NCI-H748 (cell line): ENCODE results near the gene ADAD2.
A peak's percentile ranks its signal among the peaks of the same experiment; 100 is the strongest.

ENCODE experiments used
- DNase-seq: peaks from one replicate; lab custom pipeline; 2025; ENCODE audit not compliant: unreplicated experiment; lab: John Stamatoyannopoulos, UW

Gene ADAD2

GRCh38 chr16:84190731-84191388, at the start of gene ADAD2:
Gene ADAD2 (plus strand): TSS chr16:84191157. CDS start chr16:84191231, 74 bp downstream.
- no peak for DNase-seq

- no peak for DNase-seq
These were observed 47.9 kb upstream of the ADAD2 start for GRCh38 chr16:84143081-84143480.

GRCh38 chr16:84143784-84144199, 47.2 kb upstream of the ADAD2 start:
- no peak for DNase-seq

GRCh38 chr16:84144209-84144858, 46.6 kb upstream of the ADAD2 start:
- DNase-seq: peak; percentile 26

- peak; percentile 84 for DNase-seq
These were observed 45.9 kb upstream of the ADAD2 start, which contains the start of the genes DNAAF1 and HSDL1 for GRCh38 chr16:84144859-84145639. Gene DNAAF1 (plus strand): TSS chr16:84145308. CDS start chr16:84145441, 133 bp downstream. Gene HSDL1 (minus strand): TSS chr16:84145177. CDS start chr16:84131321, 13,856 bp downstream.

GRCh38 chr16:84150926-84151325, 40.0 kb upstream of the ADAD2 start:
- DNase-seq: no peak

GRCh38 chr16:84153660-84154214, 37.2 kb upstream of the ADAD2 start:
- DNase-seq: no peak

GRCh38 chr16:84155226-84155625, 35.7 kb upstream of the ADAD2 start:
- DNase-seq: no peak

GRCh38 chr16:84155771-84156170, 35.2 kb upstream of the ADAD2 start:
- no peak for DNase-seq

GRCh38 chr16:84156342-84156784, 34.6 kb upstream of the ADAD2 start:
- DNase-seq: no peak

GRCh38 chr16:84159007-84159406, 31.9 kb upstream of the ADAD2 start:
- peak; percentile 5 for DNase-seq

GRCh38 chr16:84159800-84160199, 31.2 kb upstream of the ADAD2 start:
- no peak for DNase-seq

- no peak for DNase-seq
These were observed 29.9 kb upstream of the ADAD2 start for GRCh38 chr16:84161037-84161436.

- DNase-seq: no peak
These were observed 29.2 kb upstream of the ADAD2 start for GRCh38 chr16:84161801-84162200.

GRCh38 chr16:84165746-84166145, 25.2 kb upstream of the ADAD2 start:
- DNase-seq: no peak

- DNase-seq: no peak
These were observed 23.9 kb upstream of the ADAD2 start for GRCh38 chr16:84166796-84167695.

GRCh38 chr16:84169765-84170310, 21.1 kb upstream of the ADAD2 start:
- DNase-seq: no peak

GRCh38 chr16:84174396-84174795, 16.6 kb upstream of the ADAD2 start:
- no peak for DNase-seq

GRCh38 chr16:84175350-84176081, 15.4 kb upstream of the ADAD2 start:
- peak; percentile 48 for DNase-seq
